HG02840 (cell line): ENCODE data around the gene PGK2.
"Not testable (repeated sequence)": the region's sequence is repeated elsewhere in the genome, so short reads cannot be mapped to it uniquely, and the experiment has no call there.

Experiments used
- ATAC-seq: cut with Tn5 transposase; IDR thresholded peaks from one replicate; pipeline ENCODE4 v1.9.1; 2021; ENCODE audit warnings: mild to moderate bottlenecking, moderate library complexity, moderate number of reproducible peaks; ENCODE audit not compliant: unreplicated experiment, low FRiP score

The PGK2 gene

GRCh38 chr6:49787176-49787575 is at the start of gene PGK2:
TSS of gene PGK2 (minus strand) at chr6:49787285. CDS start at chr6:49787187, 98 bp downstream.
- no peak for ATAC-seq

- ATAC-seq, result no peak
Measured at GRCh38 chr6:49835140-49835539, 48.1 kb upstream of the PGK2 start.

GRCh38 chr6:49833386-49833785 is 46.3 kb upstream of the PGK2 start:
- no peak for ATAC-seq

- peak; percentile 99 for ATAC-seq
Measured at GRCh38 chr6:49826743-49827406, 39.8 kb upstream of the PGK2 start.

GRCh38 chr6:49815166-49815565 is 28.1 kb upstream of the PGK2 start:
- no peak for ATAC-seq

GRCh38 chr6:49813248-49813647 is 26.2 kb upstream of the PGK2 start:
- ATAC-seq, result no peak

- no peak for ATAC-seq
Measured at GRCh38 chr6:49806145-49806544, 19.1 kb upstream of the PGK2 start.

GRCh38 chr6:49805246-49805645 is 18.2 kb upstream of the PGK2 start:
- ATAC-seq, result no peak

- ATAC-seq, result no peak
Measured at GRCh38 chr6:49801525-49801924, 14.4 kb upstream of the PGK2 start.

GRCh38 chr6:49799090-49799489 is 12.0 kb upstream of the PGK2 start:
- no peak for ATAC-seq

- not testable (repeated sequence) for ATAC-seq
Measured at GRCh38 chr6:49796842-49797455, 9.9 kb upstream of the PGK2 start.

GRCh38 chr6:49790341-49790740 is 3.3 kb upstream of the PGK2 start:
- no peak for ATAC-seq

GRCh38 chr6:49784272-49784671 is 2.8 kb downstream of the PGK2 start:
- no peak for ATAC-seq

- no peak for ATAC-seq
Measured at GRCh38 chr6:49782725-49783124, 4.4 kb downstream of the PGK2 start.

- no peak for ATAC-seq
Measured at GRCh38 chr6:49782293-49782692, 4.8 kb downstream of the PGK2 start.

- no peak for ATAC-seq
Measured at GRCh38 chr6:49776444-49776843, 10.6 kb downstream of the PGK2 start.

- no peak for ATAC-seq
Measured at GRCh38 chr6:49775043-49775442, 12.0 kb downstream of the PGK2 start.

GRCh38 chr6:49772285-49772684 is 14.8 kb downstream of the PGK2 start:
- ATAC-seq, result no peak

- ATAC-seq, result no peak
Measured at GRCh38 chr6:49766762-49767161, 20.3 kb downstream of the PGK2 start.

- no peak for ATAC-seq
Measured at GRCh38 chr6:49764571-49765236, 22.4 kb downstream of the PGK2 start.

GRCh38 chr6:49744259-49744658 is 42.8 kb downstream of the PGK2 start, which contains the start of gene CRISP3:
TSS of gene CRISP3 (minus strand) at chr6:49744388. CDS start at chr6:49744367, 21 bp downstream.
- no peak for ATAC-seq

- no peak for ATAC-seq
Measured at GRCh38 chr6:49743429-49743828, 43.7 kb downstream of the PGK2 start.
